ENCODE data around the gene SPATA2.

SPATA2 gene

DNA sequence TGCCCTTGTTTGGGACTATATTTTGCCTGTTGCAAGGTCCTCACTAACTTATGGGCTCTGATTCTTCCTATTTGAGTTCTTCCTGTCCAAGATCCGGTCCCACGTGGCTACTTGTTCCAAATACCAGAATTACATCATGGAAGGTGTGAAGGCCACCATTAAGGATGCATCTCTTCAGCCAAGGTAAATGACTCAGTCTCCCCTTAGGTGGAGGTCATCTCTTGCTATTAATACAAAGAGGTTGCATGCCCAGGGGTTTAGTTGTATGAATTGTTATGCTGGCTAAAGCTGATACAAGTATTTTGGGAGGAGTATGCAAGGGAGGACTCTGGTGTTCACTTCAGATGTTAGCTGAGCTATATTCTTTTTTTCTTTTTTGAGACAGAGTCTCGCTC lies 30.0 kb upstream of the SPATA2 start:
- Histone ChIP-seq H3K36me3 (peaks cover 86% of the 10 kb centered on the region), H3K27me3 (ENCODE audit: insufficient read depth, low read depth, severe bottlenecking) (no peaks in the 10 kb centered on the region), H3K4me3 (ENCODE audit: low read depth, low read length) (no peak overlapping the region), H3K27ac (no peak overlapping the region), H3K9me3 (ENCODE audit: severe bottlenecking) (no peaks in the 10 kb centered on the region)
- TF ChIP-seq, protein P1, sequence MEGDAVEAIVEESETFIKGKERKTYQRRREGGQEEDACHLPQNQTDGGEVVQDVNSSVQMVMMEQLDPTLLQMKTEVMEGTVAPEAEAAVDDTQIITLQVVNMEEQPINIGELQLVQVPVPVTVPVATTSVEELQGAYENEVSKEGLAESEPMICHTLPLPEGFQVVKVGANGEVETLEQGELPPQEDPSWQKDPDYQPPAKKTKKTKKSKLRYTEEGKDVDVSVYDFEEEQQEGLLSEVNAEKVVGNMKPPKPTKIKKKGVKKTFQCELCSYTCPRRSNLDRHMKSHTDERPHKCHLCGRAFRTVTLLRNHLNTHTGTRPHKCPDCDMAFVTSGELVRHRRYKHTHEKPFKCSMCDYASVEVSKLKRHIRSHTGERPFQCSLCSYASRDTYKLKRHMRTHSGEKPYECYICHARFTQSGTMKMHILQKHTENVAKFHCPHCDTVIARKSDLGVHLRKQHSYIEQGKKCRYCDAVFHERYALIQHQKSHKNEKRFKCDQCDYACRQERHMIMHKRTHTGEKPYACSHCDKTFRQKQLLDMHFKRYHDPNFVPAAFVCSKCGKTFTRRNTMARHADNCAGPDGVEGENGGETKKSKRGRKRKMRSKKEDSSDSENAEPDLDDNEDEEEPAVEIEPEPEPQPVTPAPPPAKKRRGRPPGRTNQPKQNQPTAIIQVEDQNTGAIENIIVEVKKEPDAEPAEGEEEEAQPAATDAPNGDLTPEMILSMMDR (IDR thresholded peaks at IDR 0.05; ENCODE audit: low read depth, low read length), result no peak
- no peak for DNase-seq

DNA sequence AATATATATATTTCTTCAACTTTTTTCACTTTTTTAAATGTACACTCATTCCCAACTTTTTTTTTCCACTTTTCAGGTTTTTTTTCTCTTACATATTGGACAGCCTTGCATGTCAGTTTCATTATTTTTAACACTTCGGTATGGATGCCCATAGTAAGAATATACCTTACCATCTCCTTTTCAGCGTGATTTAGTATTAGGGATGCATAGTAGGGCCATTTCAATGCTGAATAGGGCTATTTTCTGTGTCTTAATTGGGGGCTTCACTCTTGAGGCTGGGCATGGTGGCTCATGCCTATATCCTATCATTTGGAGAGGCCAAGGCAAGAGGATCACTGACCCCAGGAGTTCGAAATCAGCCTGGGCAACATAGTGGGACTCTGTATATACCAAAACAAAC lies 27.6 kb upstream of the SPATA2 start:
- H3K27ac ChIP-seq, result no peak overlapping the region
- H3K36me3 ChIP-seq, result peaks cover 82% of the 10 kb centered on the region
- TF ChIP-seq, protein P1 (IDR thresholded peaks at IDR 0.05; ENCODE audit: low read depth, low read length), result no peak
- H3K4me3 ChIP-seq (ENCODE audit: low read depth, low read length), result no peak overlapping the region
- no peak for DNase-seq
- H3K9me3 ChIP-seq (ENCODE audit: severe bottlenecking), result no peaks in the 10 kb centered on the region
- H3K27me3 ChIP-seq (ENCODE audit: insufficient read depth, low read depth, severe bottlenecking), result no peaks in the 10 kb centered on the region

DNA sequence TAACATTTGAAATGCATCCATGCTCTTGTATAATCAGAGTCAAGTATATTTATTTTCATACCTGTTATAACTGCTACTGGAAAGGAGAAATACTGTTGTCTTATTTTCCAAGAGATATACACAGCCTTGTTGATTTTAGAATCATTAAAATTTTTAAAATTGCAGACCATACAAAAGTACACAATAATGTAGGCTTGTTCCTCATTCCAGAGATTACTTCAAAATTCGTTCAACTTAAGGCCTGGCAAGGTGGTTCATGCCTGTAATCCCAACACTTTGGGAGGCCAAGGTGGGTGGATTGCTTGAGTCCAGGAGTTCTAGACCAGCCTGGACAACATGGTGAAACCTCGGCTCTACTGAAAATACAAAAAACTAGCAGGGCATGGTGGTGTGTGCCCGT lies 27.0 kb upstream of the SPATA2 start:
- TF ChIP-seq, protein P1 (IDR thresholded peaks at IDR 0.05; ENCODE audit: low read depth, low read length), result no peak

DNA sequence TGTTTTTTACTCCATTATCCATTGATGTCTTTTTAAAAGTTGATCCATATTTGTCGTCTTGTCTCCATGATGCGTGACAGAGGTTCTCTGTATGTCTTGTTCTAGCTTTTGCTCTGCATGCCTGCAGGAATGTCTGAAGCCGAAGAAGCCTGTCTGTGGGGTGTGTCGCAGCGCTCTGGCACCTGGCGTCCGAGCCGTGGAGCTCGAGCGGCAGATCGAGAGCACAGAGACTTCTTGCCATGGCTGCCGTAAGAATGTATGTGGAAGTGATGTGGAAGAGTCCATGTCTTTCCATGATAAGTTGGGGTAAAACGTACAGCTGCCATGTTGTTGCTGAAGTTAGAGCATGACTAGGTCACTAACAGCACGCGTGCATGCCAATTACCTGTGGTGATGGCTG lies 26.1 kb upstream of the SPATA2 start:
- Histone ChIP-seq H3K27me3 (ENCODE audit: insufficient read depth, low read depth, severe bottlenecking) (no peaks in the 10 kb centered on the region), H3K4me3 (ENCODE audit: low read depth, low read length) (no peak overlapping the region), H3K36me3 (peaks cover 71% of the 10 kb centered on the region), H3K9me3 (ENCODE audit: severe bottlenecking) (no peaks in the 10 kb centered on the region), H3K27ac (no peak overlapping the region)
- TF ChIP-seq, protein P1 (IDR thresholded peaks at IDR 0.05; ENCODE audit: low read depth, low read length), result no peak
- no peak for DNase-seq

More for the DNA sequence above, 27.0 kb upstream of the SPATA2 start:
- H3K27me3 ChIP-seq (ENCODE audit: insufficient read depth, low read depth, severe bottlenecking), result no peaks in the 10 kb centered on the region
- H3K36me3 ChIP-seq, result peaks cover 78% of the 10 kb centered on the region
- H3K4me3 ChIP-seq (ENCODE audit: low read depth, low read length), result no peak overlapping the region
- H3K27ac ChIP-seq, result no peak overlapping the region
- DNase-seq, result no peak
- no peaks in the 10 kb centered on the region for H3K9me3 ChIP-seq (ENCODE audit: severe bottlenecking)

DNA sequence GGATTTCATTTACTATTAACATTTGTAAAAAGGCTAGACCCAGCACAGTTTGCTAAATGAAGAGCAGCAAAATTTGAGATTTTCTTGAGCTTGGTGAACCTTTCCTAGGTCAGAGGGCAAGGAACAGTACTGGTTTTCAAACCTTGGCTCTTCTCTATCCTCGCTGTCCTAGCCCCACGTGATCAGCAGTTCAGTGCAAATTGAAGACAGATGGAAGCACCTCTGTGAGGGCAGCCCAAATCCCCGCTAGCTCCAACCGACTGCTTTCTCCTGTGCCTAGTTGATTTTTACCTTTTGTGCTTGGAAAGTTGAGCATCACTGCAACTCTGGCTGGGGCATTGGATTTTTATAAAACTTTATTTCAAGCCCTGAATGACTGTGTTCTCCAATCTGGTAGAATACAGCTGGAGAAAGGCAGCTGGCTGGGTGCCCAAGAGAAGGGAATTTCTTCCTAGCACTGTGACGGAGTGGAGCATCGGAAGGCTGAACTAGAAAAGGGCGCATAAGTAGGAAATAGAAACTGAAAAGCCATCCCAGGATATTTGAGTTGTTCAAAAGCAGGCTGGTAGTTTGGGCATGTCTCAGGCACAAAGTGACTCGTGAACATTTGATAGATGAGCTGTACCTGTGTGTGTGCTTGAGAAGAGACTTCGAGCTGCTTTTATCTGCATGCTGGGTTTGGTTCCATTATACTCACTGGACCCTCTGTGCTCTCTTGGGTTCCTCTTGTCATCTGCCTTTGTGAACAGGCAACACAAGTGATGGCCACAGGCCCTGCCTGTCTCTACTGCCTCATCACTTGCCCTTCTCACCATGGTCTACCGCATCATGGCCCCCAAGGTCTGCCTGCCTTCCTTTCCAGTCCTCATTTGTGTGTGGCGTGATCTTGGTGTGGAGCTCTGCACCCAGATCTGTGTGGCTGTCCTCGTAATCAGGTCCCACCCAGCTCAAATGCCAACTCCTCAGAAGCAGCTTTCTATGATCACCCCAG lies 23.1 kb upstream of the SPATA2 start:
- Histone ChIP-seq H3K9me3 (ENCODE audit: severe bottlenecking) (peaks cover 3% of the 10 kb centered on the region), H3K4me3 (ENCODE audit: low read depth, low read length) (no peak overlapping the region; the same call in 1 of the 2 replicates), H3K36me3 (peaks cover 49% of the 10 kb centered on the region), H3K27me3 (ENCODE audit: insufficient read depth, low read depth, severe bottlenecking) (no peaks in the 10 kb centered on the region), H3K27ac (peak overlapping the region; percentile 40)
- TF ChIP-seq, protein P1 (IDR thresholded peaks at IDR 0.05; ENCODE audit: low read depth, low read length), result no peak
- DNase-seq, result peak; percentile 44

Measured in WERI-Rb-1 (cell line).